Left colon (tissue), 2 donors: ENCODE measurements around the gene TJAP1. TPM values are rescaled to one million over a fixed set of nuclear protein-coding genes. Genes with fewer than 3 reads are reported as not detected.

Experiments used
- ATAC-seq: fragments of 200-7000 bp; cut with Tn5 transposase; one replicate; pipeline ENCODE4 v1.9.1; 2020; ENCODE audit warnings: mild to moderate bottlenecking, moderate library complexity
- DNase-seq, 2 donors: peaks; one replicate each; pipeline ENCODE4 v3.0.0-alpha.2; 2020
- intact Hi-C, 2 donors: fragments of 100-400 bp; cut with DNase I in 1 of 2; cut with micrococcal nuclease in 1 of 2; formaldehyde crosslinking; loops; one replicate each; pipeline versions ENCODE4 v1.11.2 to v1.14.0; 2022; cut with DNase I, micrococcal nuclease
- total RNA-seq, 2 donors: library from RNA; stranded (reverse); fragmentation: NEBNext Ultra II Directional; extraction: Animal tissue kit (Norgen Biotek cat#: 25700); gene quantifications; one replicate each; pipeline ENCODE4 v1.2.1, GENCODE V29; 2021
- donor health status: DM: no; HTN: no; CAD: no.
- donor health status: DM: yes; HTN: yes; CAD: no.

Gene TJAP1
- total RNA-seq, 2 donors from 2014 or later, result 16.9 to 18.4 TPM

DNA sequence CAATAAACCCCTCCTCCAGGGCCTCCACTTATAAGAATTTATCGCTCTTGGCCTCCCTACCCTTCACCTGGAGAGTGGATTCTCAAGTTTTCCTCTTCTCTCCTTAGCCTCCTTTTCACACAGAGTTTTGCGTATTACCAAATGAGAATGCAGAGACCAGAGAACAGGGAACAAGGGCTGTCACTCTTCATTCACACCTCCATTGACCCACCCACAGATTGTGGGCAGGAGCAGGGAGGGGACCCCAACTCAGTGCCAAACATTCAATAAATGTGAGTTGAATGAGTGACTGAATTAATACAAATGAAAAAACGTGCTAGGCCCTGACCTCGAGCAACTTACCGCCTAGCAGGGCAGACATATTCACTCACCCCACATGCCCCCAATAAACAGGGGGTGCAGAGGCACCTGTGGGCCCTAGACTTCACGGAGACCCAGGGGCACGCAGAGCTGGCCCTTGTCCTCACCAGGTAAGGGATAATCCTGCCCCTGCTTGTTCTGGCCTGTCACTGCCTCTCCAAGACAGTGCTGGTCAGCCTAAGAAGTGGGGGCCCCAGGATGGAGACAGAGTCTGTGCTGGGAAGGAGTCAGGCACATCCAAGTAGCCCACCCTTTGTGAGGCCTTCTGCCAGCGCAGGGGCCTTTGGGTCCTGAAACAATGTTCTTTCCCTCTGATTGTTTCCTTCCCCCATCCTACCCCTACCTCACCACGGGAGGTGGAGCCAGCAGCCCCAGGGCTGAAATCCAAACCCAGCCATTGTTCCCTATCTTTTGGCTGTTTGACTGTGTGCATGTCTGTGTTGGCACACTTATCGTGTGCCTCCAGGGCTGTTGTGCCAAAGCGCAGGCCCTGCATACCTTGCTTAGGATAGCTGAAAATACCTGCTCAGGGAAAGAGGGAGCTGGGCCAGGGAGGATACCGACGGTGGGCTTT lies 8.4 kb upstream of the TJAP1 start:
- no peak for DNase-seq
- ATAC-seq, result no peak
- intact Hi-C loops, result no loop called here

DNA sequence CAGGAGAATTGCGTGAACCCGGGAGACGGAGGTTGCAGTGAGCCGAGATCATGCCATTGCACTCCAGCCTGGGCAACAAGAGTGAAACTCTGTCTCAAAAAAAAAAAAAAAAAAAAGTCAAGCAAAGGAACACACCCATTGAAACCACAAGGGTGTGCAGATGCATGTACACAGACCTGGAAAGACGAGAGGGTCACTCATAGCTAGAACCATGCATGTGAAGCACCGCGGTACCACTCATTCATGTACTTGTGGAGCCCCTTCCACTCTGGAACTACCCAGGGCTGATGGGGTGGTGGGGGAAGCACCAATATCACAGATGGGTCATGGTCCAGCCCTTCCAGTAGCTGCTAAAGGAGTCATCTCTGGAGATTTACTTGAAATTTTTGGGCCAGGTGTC lies 7.4 kb upstream of the TJAP1 start:
- no peak for ATAC-seq
- DNase-seq, result no peak
- intact Hi-C loops, result no loop called here

DNA sequence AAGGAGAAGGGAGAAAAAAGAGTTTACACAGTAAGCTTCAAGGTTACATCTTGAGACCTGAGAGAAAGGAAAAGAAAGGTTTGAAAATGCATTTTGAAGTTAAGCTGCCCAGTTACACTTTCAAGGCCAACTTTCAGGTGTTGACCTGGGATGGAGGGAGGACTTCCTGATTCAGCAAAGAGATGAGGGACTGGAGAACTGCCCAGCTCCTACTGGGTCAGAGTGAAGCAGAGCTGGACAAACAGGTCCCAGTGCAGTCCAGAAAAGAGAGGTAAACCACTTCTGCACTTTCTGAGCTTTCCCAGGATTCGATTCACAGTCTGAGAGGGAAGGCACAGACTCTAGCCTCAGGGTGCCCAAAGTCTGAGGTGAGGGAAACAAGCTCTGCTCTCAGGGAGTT lies 6.0 kb upstream of the TJAP1 start:
- intact Hi-C loops, result no loop called here
- DNase-seq (no peak), ATAC-seq (no peak)

DNA sequence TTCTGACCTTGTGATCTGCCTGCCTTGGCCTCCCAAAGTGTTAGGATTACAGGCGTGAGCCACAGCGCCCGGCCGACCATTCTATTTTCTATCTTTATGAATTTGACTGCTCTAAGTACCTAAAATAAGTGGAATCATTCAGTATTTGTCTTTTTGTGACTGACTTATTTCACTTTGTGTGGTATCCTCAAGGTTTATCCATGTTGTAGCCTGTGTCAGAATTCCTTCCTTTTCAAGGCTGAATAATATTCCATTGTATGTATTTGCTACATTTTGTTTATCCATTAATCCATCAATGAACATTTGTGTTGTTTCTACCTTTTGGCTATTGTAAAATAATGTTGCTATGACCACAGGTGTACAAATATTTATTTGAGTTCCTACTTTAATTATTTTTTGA lies 4.9 kb upstream of the TJAP1 start:
- no peak for DNase-seq
- intact Hi-C loops, result no loop called here
- ATAC-seq, result no peak

DNA sequence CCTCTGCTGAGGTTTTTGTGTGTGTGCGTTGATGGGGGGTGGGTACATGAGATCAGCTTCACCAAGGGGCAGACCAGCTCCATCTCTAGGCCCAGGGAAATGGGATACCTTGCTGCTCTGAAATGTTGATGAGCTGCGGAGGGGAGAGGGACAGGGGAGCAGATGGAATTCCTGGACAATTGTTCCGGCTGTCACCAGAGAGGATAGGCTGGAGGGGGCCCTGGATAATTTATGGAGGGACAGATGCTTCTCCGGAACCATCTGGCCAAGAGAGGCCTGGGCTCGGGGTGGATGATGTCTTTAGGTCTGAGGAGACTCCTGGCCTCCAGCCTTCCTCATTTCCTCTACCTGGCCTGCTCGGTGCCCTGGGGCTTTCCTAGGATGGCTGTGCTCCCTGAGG lies 1.9 kb upstream of the TJAP1 start:
- ATAC-seq, result no peak
- intact Hi-C loops, result no loop called here
- DNase-seq, result no peak

DNA sequence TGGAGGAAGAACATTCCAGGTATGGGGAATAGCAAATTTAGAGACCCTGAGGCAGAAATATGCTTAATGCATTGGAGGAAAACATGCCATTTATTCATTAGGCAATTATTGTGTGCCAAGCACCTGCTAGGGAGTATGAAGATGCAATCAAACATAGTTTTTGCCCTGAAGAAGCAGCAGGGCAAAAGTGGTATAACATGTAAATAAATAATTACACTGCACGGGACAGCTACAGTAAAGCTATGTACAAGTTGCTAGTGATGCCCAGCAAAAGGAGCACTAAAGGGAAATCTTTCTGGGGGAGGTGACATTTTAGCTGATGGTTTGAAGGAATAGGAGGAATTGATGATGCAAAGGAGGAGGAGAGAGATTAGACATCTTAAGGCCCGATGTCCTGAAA lies 624 bp upstream of the TJAP1 start:
- ATAC-seq, result no peak

DNA sequence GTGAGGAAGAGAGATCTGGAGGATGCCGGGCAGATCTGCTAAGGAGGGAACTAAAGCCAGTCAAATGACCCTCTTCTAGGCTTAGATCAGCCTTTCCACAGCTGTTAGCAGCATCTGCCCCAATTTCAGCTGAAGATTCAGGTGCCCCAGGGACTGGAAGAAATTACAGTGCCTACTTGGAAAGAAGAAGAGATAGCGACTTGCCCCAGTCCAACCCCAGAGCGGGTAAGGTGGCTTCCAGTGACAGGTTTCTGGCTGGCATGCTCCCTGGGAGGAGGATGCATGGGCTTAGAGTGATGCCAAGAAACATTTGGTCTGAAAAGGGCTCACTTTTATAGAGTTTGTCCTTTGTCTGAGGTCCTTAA lies 620 bp downstream of the TJAP1 start:
- intact Hi-C loops, result no loop called here
- ATAC-seq (peak; percentile 9), DNase-seq (no peak)

More for the DNA sequence above, 624 bp upstream of the TJAP1 start:
- intact Hi-C loops, result no loop called here
- DNase-seq, result no peak

DNA sequence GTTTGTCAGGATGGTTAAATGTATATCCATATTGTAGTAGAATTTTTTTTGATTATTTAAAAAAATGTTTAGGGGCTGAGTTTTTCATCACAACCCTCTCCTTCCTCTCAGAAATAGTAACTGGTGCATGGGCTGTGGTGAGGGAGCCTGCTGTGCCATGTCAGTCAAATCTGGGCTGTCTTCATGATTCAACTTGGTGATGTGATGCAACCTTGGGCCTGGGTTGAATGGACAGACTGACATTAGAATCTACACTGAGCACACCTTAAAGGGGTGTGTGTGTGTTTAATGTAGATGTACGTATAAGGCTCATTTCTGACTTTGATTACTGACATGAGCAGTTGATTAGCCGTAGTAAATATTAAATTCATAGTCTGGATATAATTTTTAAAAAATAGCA lies 3.7 kb downstream of the TJAP1 start:
- DNase-seq (no peak), ATAC-seq (no peak)
- intact Hi-C loops, result no loop called here

DNA sequence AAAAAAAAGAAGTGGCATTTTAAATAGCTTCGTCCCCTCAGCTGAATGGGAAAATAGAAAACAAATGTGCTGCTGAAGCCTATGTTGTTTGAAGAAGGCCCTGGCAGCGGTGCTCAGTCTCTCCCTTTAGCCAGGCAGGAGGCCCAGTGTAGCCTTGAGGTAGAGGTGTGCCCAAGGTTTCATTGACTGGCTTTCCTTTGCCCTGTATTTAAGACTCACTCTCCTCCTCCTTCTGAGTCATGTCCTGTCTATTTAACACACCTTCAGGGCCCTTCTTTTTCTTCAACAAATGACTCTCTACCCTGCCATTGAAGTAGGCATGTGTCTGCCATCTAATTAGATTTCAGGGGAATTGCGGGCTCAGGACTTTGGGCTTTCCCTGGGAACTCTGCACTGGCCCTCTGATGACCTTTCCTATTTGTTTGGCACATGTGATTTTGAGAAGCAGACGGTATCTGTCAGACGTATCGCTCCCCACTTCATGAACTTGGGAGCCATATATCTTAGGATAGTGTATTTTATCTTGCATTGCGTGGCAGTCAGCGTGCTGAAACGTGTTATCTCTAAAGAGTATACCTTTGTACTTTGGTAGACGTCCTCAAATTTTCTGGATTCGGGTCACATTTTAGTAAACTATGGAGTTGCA lies 4.3 kb downstream of the TJAP1 start:
- intact Hi-C loops, result no loop called here
- ATAC-seq (no peak), DNase-seq (no peak)

DNA sequence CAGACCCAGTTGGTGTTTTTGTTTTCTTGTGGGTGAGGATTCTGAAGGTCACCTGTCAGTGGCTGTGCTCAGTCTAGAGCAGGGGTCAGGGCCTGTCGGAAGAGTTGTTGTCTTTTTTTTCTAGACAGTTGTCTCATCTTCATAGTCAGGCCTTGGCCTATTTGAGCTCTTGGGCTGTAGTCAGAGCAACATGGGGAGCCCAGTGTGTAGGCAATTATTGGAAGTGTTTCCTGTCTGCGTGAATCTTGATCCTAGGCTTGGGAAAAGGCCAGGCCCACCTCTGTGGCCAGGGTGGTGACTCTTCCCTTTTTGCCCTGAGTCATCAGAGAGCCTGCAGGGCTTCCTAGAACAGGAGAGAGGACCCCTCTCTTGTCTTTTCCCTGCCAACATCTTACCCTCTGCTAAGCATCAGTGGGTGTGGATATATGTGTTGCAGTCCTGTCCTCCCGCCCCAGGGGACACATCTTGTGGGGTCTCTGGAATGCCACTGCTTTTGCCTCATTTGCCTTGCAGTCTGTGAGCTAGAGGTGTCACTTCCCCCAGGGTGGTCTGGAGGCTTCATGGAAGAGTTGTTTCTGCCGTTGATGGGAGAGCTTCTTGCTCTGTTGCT lies 11.4 kb downstream of the TJAP1 start:
- intact Hi-C loops, result no loop called here
- ATAC-seq (no peak), DNase-seq (no peak)

DNA sequence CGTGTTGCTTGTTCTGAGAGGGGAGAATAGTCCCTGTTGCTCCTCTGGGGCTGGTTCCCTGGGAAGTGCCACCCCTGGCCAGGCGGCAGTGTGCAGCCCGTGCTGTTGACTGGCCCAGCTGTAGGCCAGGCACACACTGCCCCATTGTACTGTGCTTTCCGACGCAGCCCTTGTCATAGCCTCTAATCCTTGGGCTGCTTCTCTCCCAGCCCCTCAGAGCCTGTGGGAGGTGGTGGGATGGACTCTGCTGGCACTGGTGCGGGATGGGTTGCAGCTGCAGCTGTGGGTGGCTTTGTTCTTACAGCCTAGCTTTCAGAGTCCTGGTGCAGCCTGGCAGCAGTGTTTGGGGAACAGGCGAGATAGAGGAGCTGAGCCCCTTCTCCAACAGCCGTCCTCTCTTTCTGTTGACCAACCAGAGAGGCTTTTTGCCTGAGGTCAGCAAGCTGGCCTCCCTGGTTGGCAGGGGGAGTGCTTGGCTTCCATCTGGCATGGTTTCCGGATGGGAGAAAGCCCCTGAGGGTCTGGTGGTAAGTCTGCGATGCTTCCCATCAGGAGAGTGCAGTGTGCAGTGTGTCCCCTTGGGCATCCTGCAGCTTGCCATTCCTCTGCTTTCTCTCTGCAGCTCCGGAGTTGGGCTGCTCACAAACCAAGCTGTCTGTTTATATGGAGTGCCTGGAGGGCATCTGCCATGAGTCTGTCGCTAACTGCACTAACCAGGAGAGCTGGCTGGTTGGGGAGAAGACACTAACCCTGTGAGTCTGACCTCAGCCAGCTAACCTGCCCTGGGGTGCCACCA lies 12.1 kb downstream of the TJAP1 start:
- no peak for DNase-seq
- no peak for ATAC-seq
- intact Hi-C loops, result no loop called here

DNA sequence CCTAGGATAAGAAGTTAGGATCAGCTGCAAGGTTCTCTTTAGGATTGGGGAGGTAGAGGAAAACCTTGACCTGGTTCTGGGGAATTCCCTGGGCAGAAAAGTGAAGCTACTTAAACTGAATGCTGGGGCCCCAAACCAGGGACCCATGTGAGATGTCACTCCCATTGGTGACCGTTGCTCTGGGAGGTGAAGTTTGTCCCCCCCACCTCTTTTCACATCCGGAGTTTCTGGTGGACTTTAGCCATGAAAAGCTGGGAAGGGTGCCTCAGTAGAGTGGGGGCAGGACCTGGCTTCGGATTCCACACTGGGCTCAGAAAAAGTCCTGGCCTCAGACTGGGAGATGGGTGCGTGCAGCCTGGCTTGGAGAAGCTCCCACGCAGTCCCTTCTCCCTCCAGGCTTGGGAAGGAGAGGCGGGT lies 13.2 kb downstream of the TJAP1 start:
- ATAC-seq (no peak), DNase-seq (no peak)
- intact Hi-C loops, result no loop called here

DNA sequence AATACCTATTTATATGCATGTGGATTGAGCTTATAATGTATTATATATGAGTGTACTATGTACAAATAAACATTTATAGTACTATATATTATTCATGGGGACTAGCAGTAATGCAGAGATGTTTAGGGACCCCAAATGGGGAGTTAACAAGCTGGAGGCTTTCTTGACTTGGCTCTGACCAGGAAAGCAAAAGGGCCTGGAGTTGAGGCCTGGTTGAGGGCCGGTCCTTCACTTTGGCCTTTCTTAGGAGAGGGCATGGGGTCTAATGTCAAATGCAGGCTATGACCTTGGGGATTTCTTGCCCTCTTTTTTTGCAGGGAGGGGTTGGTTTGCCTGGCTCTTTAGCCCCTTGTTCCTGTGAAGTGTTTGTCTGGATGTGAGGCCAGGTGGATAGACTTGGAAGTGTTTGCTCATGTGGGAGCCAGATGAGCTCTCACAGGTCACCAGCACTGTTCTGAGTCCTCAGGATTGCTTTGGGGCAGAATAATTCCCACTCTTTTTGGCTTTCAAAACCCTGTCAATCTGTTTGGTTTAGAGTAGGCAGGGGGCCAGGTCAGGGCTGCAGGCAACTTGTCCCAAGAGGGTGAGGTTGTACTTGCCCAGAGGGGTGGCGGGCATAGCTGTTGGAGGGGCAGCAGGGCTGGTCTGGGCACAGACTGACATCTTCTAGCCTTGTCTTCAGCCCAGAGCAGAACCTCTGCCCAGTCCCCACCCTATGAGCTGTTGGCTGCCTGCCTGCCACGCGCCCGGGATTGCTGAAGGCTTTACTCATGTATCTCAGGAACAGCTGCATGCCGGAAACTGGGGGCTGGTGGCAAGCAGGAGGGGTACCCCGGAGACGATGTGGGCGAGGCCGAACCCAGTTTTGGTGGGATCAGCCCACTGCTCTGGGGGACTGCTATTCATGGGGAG lies 14.6 kb downstream of the TJAP1 start:
- intact Hi-C loops, result no loop called here
- ATAC-seq (peak; percentile 70), DNase-seq (peak in 1 of 2 donors; percentile 70)

DNA sequence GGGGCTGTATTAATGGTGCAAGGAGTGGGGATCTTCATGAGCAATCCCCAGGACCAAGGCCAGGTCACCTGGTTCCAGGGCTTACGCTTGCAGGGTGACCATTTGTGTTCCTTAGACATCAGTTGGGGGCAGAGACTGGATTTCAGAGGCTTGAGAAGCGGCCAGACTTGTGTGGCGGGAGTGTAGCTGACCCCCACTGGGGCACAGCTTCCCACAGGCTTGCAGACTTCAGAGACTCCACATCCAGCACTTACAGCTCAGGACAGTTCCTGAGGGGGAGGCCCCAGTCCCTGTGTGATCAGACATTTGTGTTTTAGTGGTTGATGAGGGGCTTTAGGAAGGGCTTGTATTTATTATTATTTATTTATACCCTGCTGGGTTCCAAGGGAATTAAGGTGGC lies 15.3 kb downstream of the TJAP1 start:
- DNase-seq, result no peak
- intact Hi-C loops, result no loop called here
- no peak for ATAC-seq

DNA sequence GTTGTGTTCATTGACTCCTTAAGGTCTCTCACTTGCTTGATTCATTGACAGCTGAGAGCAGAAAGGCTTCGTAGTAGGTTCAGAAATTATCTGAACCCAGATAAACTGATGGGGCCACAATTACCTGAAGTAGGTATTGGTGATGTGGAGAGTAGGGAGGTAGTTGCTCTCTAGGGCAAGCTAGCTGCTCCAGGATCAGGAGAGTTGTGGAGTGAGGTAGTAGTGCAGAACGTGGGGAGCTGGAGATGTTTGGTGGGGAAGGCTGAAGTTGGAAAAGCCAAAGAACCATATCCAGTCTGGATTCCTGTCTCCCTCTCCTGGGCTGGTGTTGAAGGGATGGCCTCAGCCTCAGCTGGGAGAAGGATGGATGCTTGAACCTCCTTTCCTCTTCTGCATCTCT lies 15.9 kb downstream of the TJAP1 start:
- intact Hi-C loops, result no loop called here
- no peak for DNase-seq
- ATAC-seq, result no peak

DNA sequence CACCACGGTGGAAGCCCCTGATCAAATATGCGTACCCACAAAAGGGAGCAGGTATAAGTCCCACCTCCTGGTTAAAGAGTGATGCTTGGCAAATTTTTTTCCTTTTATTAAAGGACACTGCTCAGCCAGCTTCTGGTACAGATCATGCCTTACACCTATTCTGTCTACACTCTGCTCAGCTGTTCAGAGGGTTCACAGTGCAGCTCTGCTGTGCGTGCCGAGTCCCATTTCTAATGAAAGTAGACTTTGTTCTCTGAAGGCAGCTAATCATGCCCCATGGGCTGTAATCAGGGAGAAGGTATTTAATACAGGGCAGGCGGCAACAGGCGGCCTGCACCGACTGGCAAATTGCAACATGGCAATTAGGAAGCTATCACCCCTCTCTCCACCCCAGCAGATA lies 16.5 kb downstream of the TJAP1 start:
- ATAC-seq (no peak), DNase-seq (no peak)
- intact Hi-C loops, result no loop called here

DNA sequence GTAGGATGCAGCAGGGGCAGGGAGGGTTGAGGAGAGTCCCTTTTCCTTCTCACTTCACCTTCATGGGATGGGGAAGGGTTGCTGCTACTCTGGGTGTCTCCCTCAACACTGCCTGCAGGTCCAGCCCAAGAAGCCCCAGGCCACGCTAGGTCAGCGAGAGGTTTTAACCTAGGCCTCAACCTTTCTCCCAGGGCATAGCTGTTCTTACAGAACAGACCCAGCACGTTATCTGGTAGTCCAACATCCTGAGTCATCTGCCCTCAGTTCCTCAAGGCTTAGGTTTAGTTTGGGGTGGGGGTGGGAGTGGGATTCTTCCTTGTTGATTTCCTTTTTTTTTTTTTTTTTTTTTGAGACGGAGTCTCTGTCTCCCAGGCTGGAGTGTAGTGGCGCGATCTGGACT lies 17.0 kb downstream of the TJAP1 start:
- intact Hi-C loops, result no loop called here
- DNase-seq, result no peak
- no peak for ATAC-seq

DNA sequence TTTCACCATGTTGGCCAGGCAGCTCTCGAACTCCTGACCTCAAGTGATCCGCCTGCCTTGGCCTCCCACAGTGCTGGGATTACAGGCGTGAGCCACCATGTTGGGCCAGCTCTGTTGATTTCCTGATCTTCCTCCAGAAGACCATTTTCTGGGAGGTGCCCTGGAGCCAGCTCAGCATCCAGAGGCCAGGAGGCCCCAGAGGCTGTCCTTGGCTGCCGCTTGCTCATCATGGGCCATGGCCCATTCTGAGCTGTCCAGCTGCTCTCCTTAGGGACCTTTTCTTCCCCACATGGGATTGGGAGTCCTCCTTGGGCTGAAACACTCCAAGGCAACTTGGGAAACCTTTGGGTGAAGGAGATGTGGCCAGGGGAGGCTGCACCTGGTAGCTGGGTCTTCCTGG lies 17.4 kb downstream of the TJAP1 start:
- DNase-seq, result no peak
- ATAC-seq, result no peak
- intact Hi-C loops, result loop anchor here in 1 of 2 donors (5.0 kb wide), 1 partner anchor 42 kb away; no protein-coding TSS in a partner anchor
